Neural crest cell (in vitro differentiated cells): ENCODE results near the gene ATP9A. TPM values are rescaled to one million over a fixed set of nuclear protein-coding genes. Genes with fewer than 3 reads are reported as not detected.

Experiments used
- DNase-seq: peaks from one replicate; pipeline ENCODE4 v3.0.0; 2021; ENCODE audit warnings: low read depth, mixed read lengths, low spot score
- H3K27ac Mint-ChIP-seq: one replicate; pipeline ENCODE4 v1.8.0; 2021; ENCODE audit warnings: mild to moderate bottlenecking, mixed read lengths; ENCODE audit not compliant: unreplicated experiment
- H3K27me3 Mint-ChIP-seq: 2 replicates; pipeline ENCODE4 v1.8.0; 2021; ENCODE audit warnings: low read depth, mild to moderate bottlenecking, mixed read lengths
- H3K36me3 Mint-ChIP-seq: 2 replicates; pipeline ENCODE4 v1.8.0; 2021; ENCODE audit warnings: low read depth, mild to moderate bottlenecking, mixed read lengths
- H3K4me1 Mint-ChIP-seq: 2 replicates; pipeline ENCODE4 v1.8.0; 2021; ENCODE audit warnings: mixed read lengths
- H3K4me3 Mint-ChIP-seq: one replicate; pipeline ENCODE4 v1.8.0; 2021; ENCODE audit warnings: mild to moderate bottlenecking, mixed read lengths
- H3K9me3 Mint-ChIP-seq: 2 replicates; pipeline ENCODE4 v1.8.0; 2021; ENCODE audit warnings: mixed read lengths
- total RNA-seq: library from RNA; stranded (reverse); gene quantifications from 2 replicates; pipeline ENCODE4 v1.2.1, GENCODE V29; 2021
- TF ChIP-seq, protein P1 (sequence below): fragments of 200-600 bp; sonication (generic); conservative IDR thresholded peaks from 2 replicates; pipeline ENCODE4 v1.5.0; 2021; ENCODE audit warnings: antibody characterized with exemption, mild to moderate bottlenecking

Gene ATP9A
- total RNA-seq, 1 donor from 2014 or later = 39.0 TPM

DNA sequence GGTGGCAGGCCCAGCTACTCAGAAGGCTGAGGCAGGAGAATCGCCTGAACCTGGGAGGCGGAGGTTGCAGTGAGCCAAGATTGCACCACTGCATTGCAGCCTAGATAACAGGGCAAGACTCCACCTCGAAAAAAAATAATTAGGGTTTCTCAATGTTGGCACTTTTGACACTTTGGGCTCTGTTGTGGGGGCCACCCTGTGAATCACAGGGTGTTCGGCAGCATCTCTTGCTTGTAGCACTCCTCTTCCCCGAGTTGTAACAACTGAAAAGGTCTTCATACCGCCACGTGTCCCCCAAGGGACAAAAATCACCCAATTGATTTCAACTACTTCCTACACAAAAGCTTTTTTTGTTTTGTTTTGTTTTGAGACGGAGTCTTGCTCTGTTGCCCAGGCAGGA, 172.4 kb downstream of the ATP9A start:
- no peaks in the 10 kb centered on the region for H3K9me3 Mint-ChIP-seq
- TF ChIP-seq, protein P1, sequence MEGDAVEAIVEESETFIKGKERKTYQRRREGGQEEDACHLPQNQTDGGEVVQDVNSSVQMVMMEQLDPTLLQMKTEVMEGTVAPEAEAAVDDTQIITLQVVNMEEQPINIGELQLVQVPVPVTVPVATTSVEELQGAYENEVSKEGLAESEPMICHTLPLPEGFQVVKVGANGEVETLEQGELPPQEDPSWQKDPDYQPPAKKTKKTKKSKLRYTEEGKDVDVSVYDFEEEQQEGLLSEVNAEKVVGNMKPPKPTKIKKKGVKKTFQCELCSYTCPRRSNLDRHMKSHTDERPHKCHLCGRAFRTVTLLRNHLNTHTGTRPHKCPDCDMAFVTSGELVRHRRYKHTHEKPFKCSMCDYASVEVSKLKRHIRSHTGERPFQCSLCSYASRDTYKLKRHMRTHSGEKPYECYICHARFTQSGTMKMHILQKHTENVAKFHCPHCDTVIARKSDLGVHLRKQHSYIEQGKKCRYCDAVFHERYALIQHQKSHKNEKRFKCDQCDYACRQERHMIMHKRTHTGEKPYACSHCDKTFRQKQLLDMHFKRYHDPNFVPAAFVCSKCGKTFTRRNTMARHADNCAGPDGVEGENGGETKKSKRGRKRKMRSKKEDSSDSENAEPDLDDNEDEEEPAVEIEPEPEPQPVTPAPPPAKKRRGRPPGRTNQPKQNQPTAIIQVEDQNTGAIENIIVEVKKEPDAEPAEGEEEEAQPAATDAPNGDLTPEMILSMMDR = no peak
- DNase-seq = no peak
- no peak overlapping the region for H3K4me3 Mint-ChIP-seq
- H3K27me3 Mint-ChIP-seq = no peaks in the 10 kb centered on the region
- H3K36me3 Mint-ChIP-seq = peaks cover 9% of the 10 kb centered on the region
- peaks cover 51% of the 10 kb centered on the region for H3K4me1 Mint-ChIP-seq
- H3K27ac Mint-ChIP-seq = no peak overlapping the region

DNA sequence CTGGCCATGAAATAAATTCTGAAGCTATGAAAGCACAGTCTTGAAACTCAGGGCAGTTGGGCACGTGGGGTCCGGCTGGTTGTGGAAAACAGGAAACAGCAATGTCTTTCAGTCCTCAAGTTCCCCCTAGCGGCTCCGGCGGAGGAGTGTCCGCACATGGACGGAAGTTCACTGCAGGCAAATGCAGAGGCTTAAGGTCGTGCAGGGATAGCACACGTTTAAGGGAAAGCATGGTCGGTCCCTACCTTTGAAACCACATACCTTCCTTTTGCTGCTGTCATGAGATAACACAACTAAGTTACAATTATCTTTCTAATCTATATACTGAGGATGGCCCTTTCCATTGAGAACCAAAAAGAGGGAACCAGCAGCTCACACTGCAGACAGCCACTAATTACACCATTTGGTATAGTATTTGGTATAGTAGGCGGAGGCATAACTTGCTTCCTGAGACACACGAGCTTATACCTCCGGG, 173.1 kb downstream of the ATP9A start:
- Mint-ChIP-seq H3K4me1 (peaks cover 44% of the 10 kb centered on the region), H3K27ac (no peak overlapping the region), H3K4me3 (no peak overlapping the region), H3K9me3 (no peaks in the 10 kb centered on the region), H3K27me3 (no peaks in the 10 kb centered on the region), H3K36me3 (peaks cover 8% of the 10 kb centered on the region)
- peak; percentile 78 for DNase-seq
- TF ChIP-seq, protein P1 = peak; percentile 91

DNA sequence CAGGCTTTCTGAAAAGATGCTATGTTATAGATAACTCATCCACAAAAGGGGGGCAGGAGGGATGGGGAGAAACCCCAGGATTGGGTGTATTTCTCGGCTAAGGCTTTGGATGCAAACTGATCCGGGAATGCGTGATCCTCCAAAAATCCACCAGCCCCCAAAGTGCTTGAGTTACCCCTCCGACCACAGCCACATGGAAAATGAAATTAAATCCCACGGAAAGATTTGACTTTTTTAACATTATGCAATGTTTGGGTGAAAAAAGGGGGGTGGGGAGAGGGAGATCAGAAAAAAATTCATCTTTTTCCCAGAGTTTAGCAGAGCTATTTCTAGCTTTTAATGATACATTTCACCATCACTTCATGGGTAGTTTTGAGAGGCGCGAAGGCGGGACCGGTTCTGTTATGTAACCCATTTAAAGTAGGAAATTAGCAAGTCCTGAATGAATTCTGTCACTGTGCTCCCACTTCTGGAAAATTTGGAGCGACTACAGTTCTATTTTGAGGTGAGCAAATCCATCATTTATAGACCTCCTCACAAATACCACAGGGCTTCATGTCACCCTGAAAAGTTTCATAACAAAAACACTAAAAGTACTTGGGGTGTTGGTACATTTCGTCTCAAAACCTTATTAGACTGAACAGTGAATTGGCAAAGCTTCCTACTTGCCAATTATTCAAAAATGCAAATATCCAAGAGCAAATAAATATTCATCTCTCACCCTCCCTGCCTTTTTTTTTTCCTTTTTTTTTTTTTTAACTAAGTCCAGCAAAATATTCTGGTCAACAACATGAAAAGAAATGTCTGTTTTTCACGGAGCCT, 173.7 kb downstream of the ATP9A start:
- TF ChIP-seq, protein P1 = no peak
- no peaks in the 10 kb centered on the region for H3K27me3 Mint-ChIP-seq
- H3K4me3 Mint-ChIP-seq = no peak overlapping the region
- peaks cover 3% of the 10 kb centered on the region for H3K36me3 Mint-ChIP-seq
- no peak overlapping the region for H3K27ac Mint-ChIP-seq
- H3K9me3 Mint-ChIP-seq = no peaks in the 10 kb centered on the region
- DNase-seq = no peak
- peaks cover 38% of the 10 kb centered on the region for H3K4me1 Mint-ChIP-seq

DNA sequence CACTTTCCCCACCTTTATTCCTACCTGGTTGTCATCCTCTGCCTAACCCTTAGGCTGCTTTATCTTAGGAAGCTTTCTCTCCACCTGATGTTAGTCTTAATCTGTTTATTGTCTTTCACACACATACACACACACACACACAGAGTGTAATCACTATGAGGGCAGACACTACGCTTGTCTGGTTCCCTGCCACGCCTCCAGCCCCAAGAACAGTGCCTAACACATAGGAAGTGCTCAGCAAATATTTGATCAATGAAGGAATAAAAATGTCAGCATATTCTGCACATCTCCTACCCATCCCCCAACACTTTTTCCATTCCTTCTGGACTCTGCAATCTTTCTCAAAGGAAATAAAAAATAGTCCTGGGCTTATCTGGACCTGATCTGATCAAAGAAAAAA, 174.6 kb downstream of the ATP9A start:
- no peak for DNase-seq
- TF ChIP-seq, protein P1 = no peak
- Mint-ChIP-seq H3K27me3 (no peaks in the 10 kb centered on the region), H3K9me3 (no peaks in the 10 kb centered on the region), H3K36me3 (no peaks in the 10 kb centered on the region), H3K4me1 (peaks cover 32% of the 10 kb centered on the region), H3K4me3 (no peak overlapping the region), H3K27ac (no peak overlapping the region)

DNA sequence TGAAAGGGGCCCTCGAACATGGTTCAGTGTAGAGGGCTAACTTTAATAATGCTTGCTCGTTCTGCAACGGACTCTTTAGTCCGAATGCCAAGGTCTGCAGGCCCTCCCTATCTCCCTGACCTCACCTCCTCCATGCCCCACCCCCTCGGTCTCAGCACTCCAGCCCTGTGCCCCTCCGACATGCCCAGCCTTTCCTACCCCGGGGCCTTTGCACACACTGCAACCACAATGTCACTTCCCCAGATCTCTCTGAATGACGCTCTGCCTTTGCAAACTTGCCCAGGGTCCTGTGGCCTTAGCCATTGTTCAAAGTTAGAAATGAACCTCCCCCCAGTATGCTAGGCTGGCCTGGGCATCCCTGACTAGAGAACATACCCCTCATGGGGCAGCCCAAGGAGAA, 175.6 kb downstream of the ATP9A start:
- Mint-ChIP-seq H3K4me1 (peaks cover 21% of the 10 kb centered on the region), H3K36me3 (no peaks in the 10 kb centered on the region), H3K4me3 (no peak overlapping the region), H3K9me3 (no peaks in the 10 kb centered on the region), H3K27me3 (no peaks in the 10 kb centered on the region), H3K27ac (no peak overlapping the region)
- TF ChIP-seq, protein P1 = no peak
- no peak for DNase-seq
